NCI-H748 treated with DMSO at 0.1 percent for 48 hours (cell line): ENCODE data around the gene ABHD8.

ENCODE experiments used
- DNase-seq: peaks from one replicate; lab custom pipeline; 2025; lab: John Stamatoyannopoulos, UW

ABHD8 gene

DNA sequence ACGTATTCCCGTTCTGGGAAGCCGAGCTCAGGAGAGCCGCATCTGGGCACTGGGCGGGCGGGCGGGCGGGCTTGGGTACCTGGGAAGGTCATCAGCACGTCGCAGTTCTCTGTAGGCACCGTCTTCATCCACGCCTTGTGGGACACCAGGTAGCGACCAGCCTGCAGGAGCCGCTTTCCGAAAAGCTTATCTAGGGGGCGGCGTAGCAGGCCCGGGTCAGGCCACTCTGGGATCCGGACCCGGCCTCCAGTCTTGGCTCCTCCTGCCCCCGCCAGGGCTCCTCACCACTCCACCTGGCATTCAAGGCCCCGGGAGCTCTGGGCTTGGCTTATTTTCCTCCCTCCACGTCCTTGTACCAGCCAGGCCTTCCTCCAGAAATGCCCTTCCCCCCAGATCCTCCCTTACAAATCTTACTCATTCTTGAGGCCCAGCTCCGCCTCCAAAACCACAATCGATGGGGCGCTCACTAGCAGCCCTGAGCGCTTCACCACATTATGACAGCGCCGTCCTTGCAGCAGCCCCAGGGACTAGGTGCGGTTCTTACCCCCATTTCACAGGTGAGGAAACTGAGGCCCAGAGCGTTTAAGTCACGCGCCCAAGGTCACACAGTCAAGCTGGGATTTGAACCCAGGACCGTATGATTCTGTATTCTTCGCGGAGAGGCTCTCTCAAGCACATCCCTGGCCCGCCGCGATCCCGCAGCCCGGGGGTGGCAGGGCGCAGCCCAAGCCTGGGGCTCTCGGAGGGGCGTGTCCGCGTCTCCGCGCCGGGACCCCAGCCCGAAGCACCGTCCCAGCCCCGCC lies 30.6 kb upstream of the ABHD8 start:
- no peak for DNase-seq

DNA sequence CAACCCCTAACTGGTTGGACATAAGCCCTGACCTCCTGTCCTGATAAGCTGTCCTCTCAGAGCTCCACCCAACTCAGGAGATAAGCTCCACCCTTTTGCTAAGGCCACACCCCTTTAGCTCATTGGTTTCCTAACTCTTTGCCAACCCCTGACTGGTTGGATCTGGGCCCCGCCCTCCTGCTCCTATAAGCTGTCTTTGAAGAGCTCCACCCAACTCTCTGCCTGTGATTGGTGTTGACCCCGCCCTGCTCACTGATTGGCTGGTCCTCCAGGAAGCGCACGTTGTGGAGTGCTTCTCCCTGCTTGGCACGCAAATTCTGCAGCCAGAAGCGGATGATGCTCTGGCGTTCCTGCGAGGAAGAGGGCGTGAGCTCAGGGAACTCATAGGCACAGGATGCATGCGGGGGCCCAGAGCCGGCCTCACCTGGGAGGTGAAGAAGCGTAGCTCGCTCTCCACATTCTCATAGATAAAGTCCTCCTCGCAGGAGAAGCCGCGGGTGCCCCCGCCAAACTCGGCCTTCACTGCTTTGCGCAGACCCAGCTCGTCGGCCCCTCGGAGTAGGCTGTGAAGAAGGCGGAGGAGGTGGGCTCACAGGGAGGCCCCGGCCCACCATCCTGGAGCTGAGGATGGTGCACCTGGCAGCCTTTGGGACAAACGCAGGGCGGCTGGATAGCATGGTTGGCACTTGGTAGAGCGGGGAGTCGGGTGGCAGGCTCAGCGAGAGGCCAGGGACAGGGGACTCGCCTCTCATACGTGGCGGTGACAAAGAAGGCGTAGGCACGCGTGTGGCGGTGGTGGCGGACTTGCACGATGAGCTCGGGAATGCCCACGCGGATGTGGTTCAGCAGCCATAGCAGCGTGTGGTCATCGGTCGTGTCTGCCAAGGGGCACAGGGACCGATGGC lies 29.7 kb upstream of the ABHD8 start:
- DNase-seq, result no peak

DNA sequence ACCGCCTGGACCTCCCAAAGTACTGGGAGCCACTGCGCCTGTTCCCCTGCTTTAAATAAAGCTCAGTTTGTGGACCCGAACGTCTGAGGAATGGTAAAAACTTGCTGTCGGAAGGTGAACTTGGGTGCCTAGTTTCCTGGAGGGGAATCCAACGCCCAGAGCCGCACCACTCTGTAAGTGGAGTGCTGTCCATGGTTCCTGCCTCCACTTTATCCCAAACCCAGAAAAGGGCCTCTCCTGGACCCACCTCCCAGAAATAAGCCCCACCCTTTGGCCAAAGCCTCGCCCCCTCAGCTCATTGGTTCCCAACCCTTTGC lies 29.1 kb upstream of the ABHD8 start:
- no peak for DNase-seq

DNA sequence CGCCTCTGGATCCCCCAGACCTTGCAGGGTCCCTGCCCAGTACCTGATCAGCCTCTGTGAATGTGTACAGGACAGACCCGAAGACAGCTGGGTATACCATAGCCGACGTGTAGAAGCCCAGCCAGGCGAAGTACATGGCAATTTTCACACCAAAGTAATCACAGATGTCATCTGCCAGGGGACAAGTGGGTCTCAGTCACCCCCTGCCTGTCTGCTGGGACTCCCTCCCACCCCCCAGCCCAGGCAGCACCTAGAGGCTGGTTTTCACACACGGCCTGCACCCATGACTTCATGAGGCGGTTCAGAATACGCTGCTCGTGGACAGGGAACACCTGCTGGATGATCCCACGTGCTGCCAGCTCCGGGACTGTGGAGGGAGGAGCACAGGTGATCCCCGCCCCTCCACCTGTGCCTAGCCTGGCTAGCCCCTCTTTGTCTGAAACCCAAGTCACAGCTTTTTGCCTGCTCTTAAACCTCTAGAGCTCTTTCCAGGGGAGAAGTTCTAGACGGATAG lies 27.9 kb upstream of the ABHD8 start:
- DNase-seq, result no peak

DNA sequence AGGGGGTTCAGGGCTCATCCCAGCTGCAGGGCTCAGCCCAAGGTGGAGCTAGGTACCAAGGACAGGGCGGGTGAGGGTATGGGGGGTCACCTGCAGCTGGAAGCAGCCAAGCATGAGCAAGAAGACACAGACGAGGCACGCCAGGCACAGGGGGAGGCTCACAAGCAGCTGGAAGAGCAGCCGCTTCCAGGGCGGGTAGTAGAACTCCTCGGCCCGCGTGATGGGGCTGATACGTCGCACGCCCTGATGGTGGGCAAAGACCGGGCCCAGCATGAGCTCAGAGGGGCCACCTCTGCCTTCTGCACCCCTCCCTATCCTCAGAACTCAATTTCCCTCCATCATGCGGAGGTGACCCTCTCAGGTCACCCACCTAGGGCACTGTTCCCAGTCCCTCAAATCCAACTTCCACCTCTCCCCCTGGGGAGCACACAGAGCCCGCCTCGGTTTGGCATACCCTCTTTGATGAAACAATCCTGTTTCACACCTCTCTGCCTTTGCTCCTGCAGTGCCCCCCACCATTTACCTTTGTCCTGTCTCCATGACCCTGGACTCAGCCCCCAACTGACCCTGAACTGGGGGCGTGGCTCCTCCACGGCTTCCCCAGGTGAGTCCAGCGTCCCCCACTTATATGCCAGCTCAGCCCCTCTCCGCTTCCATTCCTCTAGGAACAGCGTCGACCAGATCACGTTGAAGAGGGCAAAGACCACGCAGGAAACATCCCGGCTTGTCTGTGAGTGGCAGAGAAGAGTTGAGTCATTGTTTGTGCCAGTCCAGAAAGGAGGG lies 27.2 kb upstream of the ABHD8 start:
- DNase-seq, result no peak

DNA sequence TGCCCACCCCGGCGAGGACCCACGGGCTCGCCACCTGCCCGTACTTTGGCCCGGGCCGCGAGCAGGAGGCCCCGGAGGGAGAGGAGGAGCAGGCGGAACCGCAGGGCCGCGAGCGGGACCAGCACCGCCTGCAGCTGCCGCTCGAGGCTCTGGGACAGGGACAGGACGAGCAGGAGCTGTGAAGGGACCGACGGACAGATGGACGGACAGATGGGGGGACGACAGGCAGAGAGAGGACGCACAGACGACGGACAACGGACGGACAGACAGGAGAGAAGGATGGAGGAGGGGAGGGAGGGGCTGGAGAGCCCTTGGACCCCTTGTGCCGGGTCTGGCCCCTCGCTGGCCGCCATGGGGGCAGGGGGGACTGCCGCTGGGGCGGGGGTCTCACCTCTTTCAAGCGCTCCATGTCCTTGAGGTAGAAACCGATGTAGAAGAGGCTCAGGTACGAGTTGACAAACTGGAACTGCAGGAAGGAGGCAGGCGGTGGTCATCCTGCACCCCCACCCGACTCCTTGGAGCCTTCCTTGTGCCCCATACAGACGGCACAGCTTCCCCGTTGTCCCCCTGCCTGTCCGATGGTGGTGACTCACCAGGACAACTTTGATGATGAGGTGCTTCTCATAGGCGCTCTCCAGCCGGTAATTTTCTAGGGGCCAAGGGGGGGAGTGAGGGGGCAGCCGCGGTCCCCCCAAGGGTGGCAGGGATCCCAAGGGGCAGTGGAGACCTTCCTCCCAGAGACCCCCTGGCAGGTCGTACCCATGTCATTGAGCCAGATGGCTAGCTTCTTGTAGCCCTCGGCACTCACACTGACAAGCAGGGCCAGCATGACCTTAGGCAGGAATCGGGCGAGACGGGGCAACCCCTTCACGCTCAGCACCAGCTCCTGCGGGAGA lies 26.4 kb upstream of the ABHD8 start:
- DNase-seq, result no peak

DNA sequence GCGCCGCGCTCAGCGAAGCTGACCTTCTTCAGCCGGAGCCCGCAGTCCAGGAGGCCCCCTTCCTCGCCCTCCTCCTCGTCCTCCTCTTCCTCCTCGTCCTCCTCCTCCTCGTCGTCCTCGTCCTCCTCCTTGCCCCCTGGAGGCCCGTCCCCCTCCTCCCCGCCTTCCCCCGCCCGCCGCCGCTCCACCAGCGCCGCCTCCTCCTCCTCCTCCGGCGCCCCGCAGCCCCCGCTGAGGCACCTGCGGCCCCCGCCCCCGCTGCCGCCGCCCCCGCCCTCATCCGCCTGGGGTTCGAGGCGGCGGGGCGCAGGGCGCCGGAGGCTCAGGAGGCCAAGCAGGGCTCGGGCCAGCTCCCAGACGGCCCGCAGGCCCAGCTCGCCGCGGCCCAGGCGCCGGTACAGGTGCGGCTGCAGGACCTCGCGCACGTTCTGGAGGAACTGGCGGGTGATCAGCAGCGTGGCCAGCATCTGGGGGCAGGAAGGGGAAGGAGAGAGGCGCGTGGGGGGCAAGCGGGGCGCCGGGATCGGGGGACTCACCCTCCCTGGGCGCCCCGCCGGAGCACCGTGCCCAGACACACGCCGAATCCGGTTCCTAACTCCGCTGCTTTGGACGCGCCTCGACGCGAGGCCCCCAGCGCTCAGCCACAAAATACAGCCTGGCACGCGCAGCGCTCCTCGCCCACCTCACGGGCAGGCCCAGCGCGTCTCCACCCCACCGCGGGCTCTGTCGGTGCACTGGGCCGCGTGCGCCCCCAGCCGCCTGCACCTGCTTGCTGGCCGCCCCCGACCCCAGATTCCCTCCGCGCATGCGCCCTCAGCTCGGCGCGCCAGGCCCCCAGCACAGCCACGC lies 25.5 kb upstream of the ABHD8 start:
- no peak for DNase-seq

DNA sequence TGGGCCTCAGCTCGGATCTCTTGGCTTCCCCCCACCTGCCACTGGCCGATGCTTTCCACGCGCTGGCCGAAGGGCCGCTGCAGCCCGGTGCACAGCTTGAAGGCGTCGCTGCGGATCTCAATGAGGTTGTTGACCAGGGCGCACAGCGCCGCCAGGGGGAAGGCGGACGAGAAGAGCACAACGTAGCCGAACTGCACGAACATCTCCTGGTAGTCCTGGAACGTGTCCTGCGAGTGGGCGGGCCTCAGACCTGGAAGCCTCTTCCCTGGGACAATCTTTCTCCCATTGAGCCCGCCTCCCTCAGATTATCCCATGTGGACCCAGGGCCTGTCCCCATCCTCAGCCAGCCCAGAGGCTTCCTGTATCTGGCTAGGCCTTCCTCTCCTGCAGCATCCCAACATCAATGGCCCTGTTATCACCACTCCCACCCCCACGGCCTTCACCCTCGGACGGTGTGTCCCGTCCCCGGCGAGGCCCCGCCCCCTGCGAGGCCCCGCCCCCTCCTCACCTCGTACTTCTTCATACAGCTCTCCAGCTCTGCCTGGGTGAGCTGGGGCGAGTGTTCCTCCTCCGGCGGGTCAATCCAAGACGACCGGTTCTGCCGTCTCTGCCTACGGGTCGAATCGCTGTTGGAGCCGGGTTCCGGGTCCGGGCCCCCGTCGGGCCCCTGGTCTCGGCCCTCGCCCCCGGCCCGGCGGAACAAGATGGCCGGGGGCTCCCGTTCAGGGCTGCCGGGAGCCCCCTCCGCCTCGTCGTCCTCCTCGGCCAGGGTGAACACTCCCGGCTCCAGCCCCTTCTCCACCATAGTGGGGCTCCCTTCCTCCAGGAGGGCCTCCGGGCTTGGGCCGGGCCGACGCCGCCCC lies 24.7 kb upstream of the ABHD8 start:
- DNase-seq, result no peak

DNA sequence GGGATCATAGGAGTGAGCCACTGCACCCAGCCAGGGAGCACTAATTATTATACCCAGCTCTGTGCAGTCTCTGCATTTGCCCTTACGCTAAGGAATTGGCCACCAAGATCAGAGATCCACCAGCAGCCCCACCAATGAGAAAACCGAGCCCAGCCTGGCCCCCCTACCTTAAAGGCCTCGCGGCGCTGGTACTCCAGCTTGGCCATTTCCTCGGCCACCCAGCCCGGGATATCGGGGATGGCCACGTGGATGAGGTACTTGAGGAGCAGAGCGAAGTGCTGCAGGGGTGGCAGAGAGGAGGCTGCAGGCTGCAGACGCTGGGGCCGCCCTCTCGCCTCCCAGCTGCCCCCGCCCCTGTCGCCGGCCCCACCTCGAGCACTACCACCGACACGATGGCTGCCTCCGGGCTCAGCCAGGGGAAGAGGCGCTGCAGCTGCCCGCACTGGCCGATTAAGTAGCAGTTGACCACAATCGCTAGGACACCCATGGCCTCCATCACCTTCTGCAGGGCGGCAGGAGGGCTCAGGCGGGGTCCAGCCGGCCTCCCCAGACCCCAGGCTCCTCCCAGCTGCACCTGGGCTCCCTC lies 23.9 kb upstream of the ABHD8 start:
- no peak for DNase-seq

DNA sequence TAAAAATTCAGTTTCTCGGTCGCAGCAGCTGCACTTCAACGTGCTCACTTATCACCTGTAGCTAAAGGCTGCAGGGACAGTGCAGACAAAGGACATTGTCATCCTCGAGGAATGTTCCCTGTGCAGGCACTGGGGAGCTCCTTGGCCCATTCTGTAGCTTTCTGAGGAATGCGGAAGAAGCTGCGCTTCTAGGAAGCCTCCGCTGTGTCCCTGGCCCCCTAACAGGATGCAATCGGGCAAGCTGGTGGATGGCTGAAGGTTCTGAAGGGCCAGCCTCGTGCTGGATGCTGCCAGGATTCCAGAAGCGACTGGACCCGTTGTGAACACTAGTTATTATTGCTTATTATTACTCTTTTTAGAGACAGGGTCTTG lies 23.4 kb upstream of the ABHD8 start:
- DNase-seq, result no peak

DNA sequence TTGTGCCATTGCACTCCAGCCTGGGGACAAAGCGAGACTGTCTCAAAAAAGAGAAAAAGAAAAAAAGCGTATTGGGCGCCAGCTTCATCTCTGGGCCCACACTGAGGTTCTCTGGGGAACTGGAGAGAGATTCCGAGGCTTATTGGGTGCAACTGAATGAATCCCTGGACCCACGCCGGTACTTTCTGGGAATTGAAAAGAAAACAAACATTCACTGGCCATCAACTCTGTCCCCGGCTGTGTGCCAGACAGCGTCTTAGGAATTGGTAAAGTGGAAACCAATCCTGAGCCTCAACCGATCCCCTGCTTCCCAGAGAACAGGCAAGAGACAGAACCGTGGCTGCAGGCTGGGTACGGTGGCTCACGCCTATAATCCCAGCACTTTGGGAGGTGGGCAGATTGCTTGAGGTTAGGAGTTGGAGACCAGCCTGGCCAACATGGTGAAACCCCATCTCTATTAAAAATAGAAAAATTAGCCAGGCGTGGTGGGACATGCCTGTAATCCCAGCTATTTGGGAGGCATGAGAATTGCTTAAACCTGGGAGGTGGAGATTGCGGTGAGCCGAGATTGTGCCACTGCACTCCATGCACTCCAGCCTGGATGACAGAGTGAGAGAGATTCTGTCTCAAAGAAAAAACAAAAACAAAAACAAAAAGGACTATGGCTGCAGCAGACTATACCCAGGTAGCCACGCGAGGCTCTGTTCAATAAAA lies 22.8 kb upstream of the ABHD8 start:
- DNase-seq, result no peak

DNA sequence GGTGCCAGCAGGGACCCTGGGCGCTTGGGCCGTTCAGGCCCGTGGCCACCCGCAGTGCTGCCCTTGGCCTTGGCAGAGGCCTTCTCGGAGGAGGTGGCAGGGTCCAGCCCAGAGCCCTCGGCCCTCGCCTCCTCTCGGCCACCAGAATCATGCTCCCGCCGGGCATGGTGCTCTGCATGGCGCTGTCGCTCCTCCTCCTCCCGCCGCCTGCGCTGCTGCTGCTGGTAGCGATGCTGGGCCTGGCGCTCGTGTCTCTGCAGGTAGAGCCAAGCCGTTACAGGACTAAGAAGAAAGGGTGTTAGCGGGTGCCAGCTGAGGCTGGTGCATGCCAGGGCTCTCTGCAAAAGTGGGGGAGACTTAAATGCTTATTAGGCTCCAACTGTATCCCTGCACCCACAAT lies 21.9 kb upstream of the ABHD8 start:
- no peak for DNase-seq

DNA sequence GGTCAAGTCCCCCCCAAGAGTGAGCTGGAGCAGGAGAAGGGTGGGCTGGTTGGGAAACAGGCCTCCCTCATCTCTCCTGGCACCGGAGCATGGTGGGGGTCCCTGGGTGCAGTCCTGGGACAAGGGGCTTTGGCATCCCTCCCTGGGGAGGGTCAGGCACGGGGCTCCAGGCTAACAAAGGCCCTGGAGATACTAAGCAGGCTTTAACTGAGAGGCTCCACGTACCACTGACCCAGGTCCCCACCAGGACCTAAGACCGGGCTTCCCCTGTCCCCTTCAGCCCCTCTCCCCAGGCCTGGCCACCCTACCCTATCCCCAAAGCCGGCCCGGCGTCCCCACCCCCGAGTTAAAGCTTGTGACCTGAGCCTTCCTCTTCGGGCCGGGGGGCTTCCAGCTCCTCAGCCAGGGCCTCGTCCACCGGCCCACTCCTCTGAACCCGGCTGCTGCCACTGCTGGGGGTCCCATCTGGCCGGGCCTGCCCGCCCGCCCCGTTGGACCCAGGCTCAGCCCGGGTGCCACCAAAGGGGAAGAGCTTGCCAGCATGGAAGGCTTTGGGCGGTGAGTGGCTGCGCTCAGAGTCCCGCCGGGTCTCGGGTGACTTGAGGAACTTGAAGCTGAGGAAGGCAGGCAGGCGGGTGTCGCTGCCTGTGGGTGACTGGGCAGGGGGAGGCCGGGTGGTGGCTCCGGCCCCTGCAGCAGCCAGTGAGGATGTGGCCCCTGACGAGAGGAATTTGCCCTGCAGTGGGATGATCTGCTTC lies 21.3 kb upstream of the ABHD8 start:
- DNase-seq, result no peak

DNA sequence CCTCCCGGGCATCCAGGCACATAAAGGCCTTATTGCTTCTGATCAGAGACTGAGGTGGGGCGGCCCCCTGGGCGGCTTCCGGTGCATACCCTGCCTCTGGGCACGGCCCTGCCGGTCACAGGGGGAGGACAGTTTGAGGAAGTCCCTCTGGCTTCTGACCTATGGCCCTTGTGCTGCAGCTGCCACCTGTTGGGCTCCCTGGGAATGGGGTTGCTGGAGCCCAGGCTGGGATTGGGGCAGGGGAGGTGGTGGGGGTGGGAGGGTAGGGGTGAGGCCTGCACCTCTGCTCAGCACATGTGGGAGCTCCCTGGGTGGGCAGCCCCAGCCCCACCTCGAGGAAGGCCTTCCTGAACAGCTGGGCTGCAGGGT lies 20.7 kb upstream of the ABHD8 start:
- no peak for DNase-seq

DNA sequence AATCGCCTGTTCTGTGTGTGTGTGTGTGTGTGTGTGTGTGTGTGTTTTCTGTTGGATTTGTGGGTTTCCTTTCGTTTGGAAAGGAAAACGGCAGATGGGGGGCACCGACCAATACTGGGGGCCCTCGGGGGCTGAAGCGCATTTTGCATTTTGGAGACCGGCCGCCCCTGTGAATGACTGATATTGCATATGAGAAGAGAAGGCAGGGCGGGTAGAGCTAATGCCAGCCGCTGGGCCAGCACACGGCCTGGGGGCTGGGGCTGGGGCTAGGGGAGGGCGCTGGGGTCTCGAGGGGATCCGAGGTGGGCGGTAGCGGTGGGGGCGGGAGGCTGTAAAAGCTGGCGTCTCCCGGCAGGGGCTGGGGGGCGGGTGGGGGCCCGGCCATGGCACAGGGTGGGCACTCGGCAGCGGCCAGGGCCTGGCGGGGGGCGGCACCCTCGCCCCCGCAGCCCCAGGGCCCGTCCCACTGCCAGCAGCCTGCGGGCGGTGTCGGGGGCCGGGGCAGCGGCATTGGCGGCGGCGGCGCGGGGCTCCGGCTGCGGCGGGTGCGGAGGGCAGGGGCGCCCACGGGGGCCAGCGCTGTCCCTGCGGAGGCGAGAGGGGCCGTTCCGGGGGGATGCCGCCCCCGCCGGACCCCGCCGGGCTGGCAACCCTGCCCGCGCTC lies 20.2 kb upstream of the ABHD8 start:
- DNase-seq, result no peak

DNA sequence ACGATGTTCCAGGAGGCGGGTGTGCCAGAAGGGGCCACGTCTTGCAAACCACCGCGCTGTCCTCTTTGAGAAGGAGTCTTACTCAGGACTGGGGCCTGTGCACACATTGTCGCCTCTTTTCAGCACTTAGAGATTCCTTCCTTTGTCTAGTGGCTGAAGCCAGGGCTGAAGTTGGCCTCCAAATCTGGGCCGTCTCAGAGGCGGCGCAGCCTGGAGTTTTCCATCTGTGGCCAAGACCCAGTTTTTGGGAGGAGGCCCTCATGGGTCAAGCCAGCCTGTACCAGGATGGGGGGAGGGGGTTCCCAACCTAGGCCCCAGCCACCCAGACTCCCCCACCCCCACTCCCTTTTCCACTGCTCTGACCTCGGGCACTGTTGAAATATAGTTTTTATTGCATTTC lies 19.6 kb upstream of the ABHD8 start:
- no peak for DNase-seq
